HEK293 (cell line): ENCODE measurements around the gene PBX3.
A peak's percentile ranks its signal among the peaks of the same experiment; 100 is the strongest.

Experiments
- CTCF ChIA-PET: fragments of 350-600 bp; formaldehyde crosslinking; extraction: SDS; loops from one replicate; lab custom pipeline; 2021; ENCODE audit warnings: antibody characterized with exemption; lab: Yijun Ruan, JAX
- POLR2A ChIA-PET: fragments of 300-600 bp; formaldehyde crosslinking; extraction: SDS; loops from one replicate; lab custom pipeline; 2020; ENCODE audit warnings: antibody characterized with exemption, inconsistent platforms; lab: Yijun Ruan, JAX
- H3K27ac ChIP-seq: fragments of 200-500 bp; sonication (Bioruptor generic); 2 replicates; pipeline ENCODE4 v1.5.1; 2014; ENCODE audit warnings: low read depth, low read length, control low read depth, inconsistent platforms; ENCODE audit errors: extremely low read depth
- H3K36me3 ChIP-seq, 2 experiments: fragments of 200-500 bp in 1 of 2; sonication (Bioruptor generic) in 1 of 2; 1 replicate in 1 of 2; 2 replicates in 1 of 2; pipeline ENCODE4 v1.5.1; 2014 to 2017; ENCODE audit warnings: inconsistent platforms in 2 of 2, low read length in 2 of 2; ENCODE audit not compliant: control insufficient read depth in 2 of 2, insufficient read depth in 1 of 2
- H3K4me1 ChIP-seq: fragments of 200-500 bp; sonication (Bioruptor generic); 2 replicates; pipeline ENCODE4 v1.5.1; 2014; ENCODE audit warnings: mild to moderate bottlenecking, low read length, inconsistent platforms; ENCODE audit not compliant: control insufficient read depth, insufficient read depth
- H3K4me3 ChIP-seq: 2 replicates; pipeline ENCODE4 v1.5.1; 2011; ENCODE audit warnings: low read depth, mild to moderate bottlenecking, control low read depth, low read length, moderate library complexity
- H3K9me3 ChIP-seq: fragments of 200-500 bp; sonication (Bioruptor generic); 2 replicates; pipeline ENCODE4 v1.5.1; 2014; ENCODE audit warnings: low read depth, low read length, inconsistent platforms; ENCODE audit not compliant: control insufficient read depth, insufficient read depth
- FEZF1 ChIP-seq: fragments of 450-650 bp; formaldehyde crosslinking; IDR thresholded peaks from 2 replicates; pipeline ENCODE4 v1.5.1; 2016; ENCODE audit warnings: missing biosample characterization, missing genetic modification characterization
- IKZF3 ChIP-seq: fragments of 450-650 bp; IDR thresholded peaks from 2 replicates; pipeline ENCODE4 v1.5.0; 2018; ENCODE audit warnings: missing biosample characterization, mild to moderate bottlenecking, missing genetic modification characterization, moderate library complexity
- KLF7 ChIP-seq: fragments of 450-650 bp; formaldehyde crosslinking; IDR thresholded peaks from 2 replicates; pipeline ENCODE4 v1.5.1; 2016; ENCODE audit warnings: missing biosample characterization, missing genetic modification characterization, borderline replicate concordance
- MYNN ChIP-seq: fragments of 450-650 bp; formaldehyde crosslinking; IDR thresholded peaks from 2 replicates; pipeline ENCODE4 v1.5.1; 2016; ENCODE audit warnings: missing biosample characterization, missing genetic modification characterization, borderline replicate concordance
- OSR2 ChIP-seq: fragments of 450-650 bp; formaldehyde crosslinking; IDR thresholded peaks from 2 replicates; pipeline ENCODE4 v1.5.1; 2016; ENCODE audit warnings: missing biosample characterization, missing genetic modification characterization
- OVOL3 ChIP-seq: fragments of 450-650 bp; formaldehyde crosslinking; IDR thresholded peaks from 2 replicates; pipeline ENCODE4 v1.5.1; 2016; ENCODE audit warnings: missing biosample characterization, missing genetic modification characterization
- SCRT2 ChIP-seq: fragments of 450-650 bp; formaldehyde crosslinking; IDR thresholded peaks from 2 replicates; pipeline ENCODE4 v1.5.1; 2016; ENCODE audit warnings: missing biosample characterization, missing genetic modification characterization
- SP2 ChIP-seq: fragments of 450-650 bp; formaldehyde crosslinking; IDR thresholded peaks from 2 replicates; pipeline ENCODE4 v1.5.1; 2016; ENCODE audit warnings: missing biosample characterization, missing genetic modification characterization
- SP7 ChIP-seq: fragments of 450-650 bp; formaldehyde crosslinking; IDR thresholded peaks from 2 replicates; pipeline ENCODE4 v1.5.1; 2016; ENCODE audit warnings: missing biosample characterization, missing genetic modification characterization
- ZBTB48 ChIP-seq: fragments of 450-650 bp; formaldehyde crosslinking; IDR thresholded peaks from 2 replicates; pipeline ENCODE4 v1.5.1; 2016; ENCODE audit warnings: missing biosample characterization, missing genetic modification characterization
- ZFHX2 ChIP-seq: fragments of 450-650 bp; formaldehyde crosslinking; conservative IDR thresholded peaks from 2 replicates; pipeline ENCODE4 v1.5.1; 2016; ENCODE audit warnings: missing biosample characterization, missing genetic modification characterization
- ZFP37 ChIP-seq: fragments of 450-650 bp; formaldehyde crosslinking; IDR thresholded peaks from 2 replicates; pipeline ENCODE4 v1.5.1; 2016; ENCODE audit warnings: missing biosample characterization, missing genetic modification characterization
- ZNF121 ChIP-seq: fragments of 450-650 bp; formaldehyde crosslinking; IDR thresholded peaks from 2 replicates; pipeline ENCODE4 v1.5.1; 2016; ENCODE audit warnings: missing biosample characterization, missing genetic modification characterization
- ZNF16 ChIP-seq: fragments of 450-650 bp; formaldehyde crosslinking; IDR thresholded peaks from 2 replicates; pipeline ENCODE4 v1.5.1; 2016; ENCODE audit warnings: low read depth, missing biosample characterization, missing genetic modification characterization
- ZNF23 ChIP-seq: fragments of 450-650 bp; formaldehyde crosslinking; IDR thresholded peaks from 2 replicates; pipeline ENCODE4 v1.5.1; 2016; ENCODE audit warnings: missing biosample characterization, missing genetic modification characterization, borderline replicate concordance
- ZNF248 ChIP-seq: fragments of 450-650 bp; formaldehyde crosslinking; IDR thresholded peaks from 2 replicates; pipeline ENCODE4 v1.5.1; 2017; ENCODE audit warnings: missing biosample characterization, missing genetic modification characterization
- ZNF473 ChIP-seq: fragments of 450-650 bp; formaldehyde crosslinking; IDR thresholded peaks from 2 replicates; pipeline ENCODE4 v1.5.1; 2017; ENCODE audit warnings: missing biosample characterization, missing genetic modification characterization
- ZNF529 ChIP-seq: fragments of 450-650 bp; formaldehyde crosslinking; IDR thresholded peaks from 2 replicates; pipeline ENCODE4 v1.5.1; 2017; ENCODE audit warnings: missing genetic modification characterization, missing biosample characterization; ENCODE audit not compliant: insufficient replicate concordance
- ZNF561 ChIP-seq: fragments of 450-650 bp; IDR thresholded peaks from 2 replicates; pipeline ENCODE4 v1.5.1; 2018; ENCODE audit warnings: missing biosample characterization, missing genetic modification characterization, borderline replicate concordance
- ZNF571 ChIP-seq: fragments of 450-650 bp; formaldehyde crosslinking; IDR thresholded peaks from 2 replicates; pipeline ENCODE4 v1.5.0; 2017; ENCODE audit warnings: missing biosample characterization, missing genetic modification characterization
- ZNF585B ChIP-seq: fragments of 450-650 bp; formaldehyde crosslinking; IDR thresholded peaks from 2 replicates; pipeline ENCODE4 v1.5.1; 2016; ENCODE audit warnings: missing biosample characterization, missing genetic modification characterization
- ZNF621 ChIP-seq: fragments of 450-650 bp; formaldehyde crosslinking; IDR thresholded peaks from 2 replicates; pipeline ENCODE4 v1.5.1; 2017; ENCODE audit warnings: missing biosample characterization, missing genetic modification characterization
- ZNF670 ChIP-seq: fragments of 450-650 bp; formaldehyde crosslinking; IDR thresholded peaks from 2 replicates; pipeline ENCODE4 v1.5.1; 2016; ENCODE audit warnings: missing biosample characterization, missing genetic modification characterization, low read depth
- ZNF776 ChIP-seq: fragments of 450-650 bp; formaldehyde crosslinking; IDR thresholded peaks from 2 replicates; pipeline ENCODE4 v1.5.0; 2017; ENCODE audit warnings: missing biosample characterization, missing genetic modification characterization, borderline replicate concordance
- ZNF843 ChIP-seq: fragments of 450-650 bp; formaldehyde crosslinking; IDR thresholded peaks from 2 replicates; pipeline ENCODE4 v1.5.1; 2016; ENCODE audit warnings: missing biosample characterization, missing genetic modification characterization
- TF ChIP-seq, protein P1 (sequence below): fragments of 450-650 bp; IDR thresholded peaks from 2 replicates; pipeline ENCODE4 v1.5.1; 2018; ENCODE audit warnings: missing biosample characterization, mild to moderate bottlenecking, missing genetic modification characterization
- TF ChIP-seq, protein P2 (sequence below): fragments of 450-650 bp; formaldehyde crosslinking; IDR thresholded peaks from 2 replicates; pipeline ENCODE4 v1.5.1; 2016; ENCODE audit warnings: missing biosample characterization, missing genetic modification characterization
- TF ChIP-seq, protein P3 (sequence below): fragments of 450-650 bp; formaldehyde crosslinking; optimal IDR thresholded peaks from 2 replicates; pipeline ENCODE3; 2016; ENCODE audit warnings: missing biosample characterization, mild to moderate bottlenecking, missing genetic modification characterization
- TF ChIP-seq, protein P4 (sequence below): fragments of 450-650 bp; formaldehyde crosslinking; IDR thresholded peaks from 2 replicates; pipeline ENCODE4 v1.5.1; 2017; ENCODE audit warnings: missing biosample characterization, missing genetic modification characterization
- TF ChIP-seq, protein P5 (sequence below): fragments of 450-650 bp; formaldehyde crosslinking; IDR thresholded peaks from 2 replicates; pipeline ENCODE4 v1.5.1; 2017; ENCODE audit warnings: missing biosample characterization, missing genetic modification characterization

The PBX3 gene

DNA sequence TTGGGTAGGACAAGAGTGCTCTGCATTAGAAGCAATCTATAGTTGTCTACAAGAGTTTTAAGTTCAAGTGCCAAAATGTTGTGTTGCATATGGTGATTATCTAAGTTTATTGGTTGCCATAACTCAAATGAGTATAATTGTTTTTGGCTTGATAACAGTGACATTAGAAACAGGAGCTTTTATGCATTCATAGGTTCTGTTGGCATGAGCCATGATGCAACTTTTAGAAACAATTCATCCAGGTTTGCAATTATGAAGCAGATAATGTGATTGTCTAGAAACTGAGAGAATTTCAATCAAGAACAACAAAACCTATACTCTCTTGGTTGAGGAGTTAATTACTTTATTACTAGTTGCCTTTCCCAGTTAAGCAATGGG lies 137.0 kb downstream of the PBX3 start:
- ChIA-PET CTCF (interaction anchor here (1.0 kb wide), 1 partner anchor 673 kb away, joined by 3 read pairs; no protein-coding TSS in a partner anchor), POLR2A (no interaction called here)
- H3K4me1 ChIP-seq: peaks cover 40% of the 10 kb centered on the region
- H3K36me3 ChIP-seq: no peaks in the 10 kb centered on the region
- H3K27ac ChIP-seq: peak overlapping the region; percentile 17; the same call in 1 of the 2 replicates
- H3K9me3 ChIP-seq: no peaks in the 10 kb centered on the region
- no peak overlapping the region for H3K4me3 ChIP-seq
- no peak for TF ChIP-seq ZBTB48 (tag by site-specific recombination)
- no peak for TF ChIP-seq ZNF121 (tag by site-specific recombination)
- TF ChIP-seq ZNF776: no peak
- no peak for TF ChIP-seq ZNF248 (tag by site-specific recombination)
- 0 out of 2 replicates have a peak, but pooled peaks have one; percentile 9 for TF ChIP-seq ZNF585B (tag by site-specific recombination)
- TF ChIP-seq ZNF561 (tag by site-specific recombination): no peak
- TF ChIP-seq ZFP37 (tag by site-specific recombination): no peak
- no peak for TF ChIP-seq ZNF621
- no peak for TF ChIP-seq KLF7
- TF ChIP-seq ZNF529 (tag by site-specific recombination): no peak
- TF ChIP-seq ZNF843 (tag by site-specific recombination): 0 out of 2 replicates have a peak, but pooled peaks have one; percentile 2
- TF ChIP-seq, protein P1, sequence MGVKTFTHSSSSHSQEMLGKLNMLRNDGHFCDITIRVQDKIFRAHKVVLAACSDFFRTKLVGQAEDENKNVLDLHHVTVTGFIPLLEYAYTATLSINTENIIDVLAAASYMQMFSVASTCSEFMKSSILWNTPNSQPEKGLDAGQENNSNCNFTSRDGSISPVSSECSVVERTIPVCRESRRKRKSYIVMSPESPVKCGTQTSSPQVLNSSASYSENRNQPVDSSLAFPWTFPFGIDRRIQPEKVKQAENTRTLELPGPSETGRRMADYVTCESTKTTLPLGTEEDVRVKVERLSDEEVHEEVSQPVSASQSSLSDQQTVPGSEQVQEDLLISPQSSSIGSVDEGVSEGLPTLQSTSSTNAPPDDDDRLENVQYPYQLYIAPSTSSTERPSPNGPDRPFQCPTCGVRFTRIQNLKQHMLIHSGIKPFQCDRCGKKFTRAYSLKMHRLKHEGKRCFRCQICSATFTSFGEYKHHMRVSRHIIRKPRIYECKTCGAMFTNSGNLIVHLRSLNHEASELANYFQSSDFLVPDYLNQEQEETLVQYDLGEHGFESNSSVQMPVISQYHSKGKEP (tag by site-specific recombination): peak; percentile 94
- no peak for TF ChIP-seq OVOL3 (tag by site-specific recombination)
- peak; percentile 63 for TF ChIP-seq SP7 (tag by site-specific recombination)
- no peak for TF ChIP-seq SCRT2 (tag by site-specific recombination)
- TF ChIP-seq, protein P2, sequence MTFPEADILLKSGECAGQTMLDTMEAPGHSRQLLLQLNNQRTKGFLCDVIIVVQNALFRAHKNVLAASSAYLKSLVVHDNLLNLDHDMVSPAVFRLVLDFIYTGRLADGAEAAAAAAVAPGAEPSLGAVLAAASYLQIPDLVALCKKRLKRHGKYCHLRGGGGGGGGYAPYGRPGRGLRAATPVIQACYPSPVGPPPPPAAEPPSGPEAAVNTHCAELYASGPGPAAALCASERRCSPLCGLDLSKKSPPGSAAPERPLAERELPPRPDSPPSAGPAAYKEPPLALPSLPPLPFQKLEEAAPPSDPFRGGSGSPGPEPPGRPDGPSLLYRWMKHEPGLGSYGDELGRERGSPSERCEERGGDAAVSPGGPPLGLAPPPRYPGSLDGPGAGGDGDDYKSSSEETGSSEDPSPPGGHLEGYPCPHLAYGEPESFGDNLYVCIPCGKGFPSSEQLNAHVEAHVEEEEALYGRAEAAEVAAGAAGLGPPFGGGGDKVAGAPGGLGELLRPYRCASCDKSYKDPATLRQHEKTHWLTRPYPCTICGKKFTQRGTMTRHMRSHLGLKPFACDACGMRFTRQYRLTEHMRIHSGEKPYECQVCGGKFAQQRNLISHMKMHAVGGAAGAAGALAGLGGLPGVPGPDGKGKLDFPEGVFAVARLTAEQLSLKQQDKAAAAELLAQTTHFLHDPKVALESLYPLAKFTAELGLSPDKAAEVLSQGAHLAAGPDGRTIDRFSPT: no peak
- TF ChIP-seq, protein P3, sequence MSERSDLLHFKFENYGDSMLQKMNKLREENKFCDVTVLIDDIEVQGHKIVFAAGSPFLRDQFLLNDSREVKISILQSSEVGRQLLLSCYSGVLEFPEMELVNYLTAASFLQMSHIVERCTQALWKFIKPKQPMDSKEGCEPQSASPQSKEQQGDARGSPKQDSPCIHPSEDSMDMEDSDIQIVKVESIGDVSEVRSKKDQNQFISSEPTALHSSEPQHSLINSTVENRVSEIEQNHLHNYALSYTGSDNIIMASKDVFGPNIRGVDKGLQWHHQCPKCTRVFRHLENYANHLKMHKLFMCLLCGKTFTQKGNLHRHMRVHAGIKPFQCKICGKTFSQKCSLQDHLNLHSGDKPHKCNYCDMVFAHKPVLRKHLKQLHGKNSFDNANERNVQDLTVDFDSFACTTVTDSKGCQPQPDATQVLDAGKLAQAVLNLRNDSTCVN (tag by site-specific recombination): no peak
- no peak for TF ChIP-seq MYNN (tag by site-specific recombination)
- TF ChIP-seq, protein P4, sequence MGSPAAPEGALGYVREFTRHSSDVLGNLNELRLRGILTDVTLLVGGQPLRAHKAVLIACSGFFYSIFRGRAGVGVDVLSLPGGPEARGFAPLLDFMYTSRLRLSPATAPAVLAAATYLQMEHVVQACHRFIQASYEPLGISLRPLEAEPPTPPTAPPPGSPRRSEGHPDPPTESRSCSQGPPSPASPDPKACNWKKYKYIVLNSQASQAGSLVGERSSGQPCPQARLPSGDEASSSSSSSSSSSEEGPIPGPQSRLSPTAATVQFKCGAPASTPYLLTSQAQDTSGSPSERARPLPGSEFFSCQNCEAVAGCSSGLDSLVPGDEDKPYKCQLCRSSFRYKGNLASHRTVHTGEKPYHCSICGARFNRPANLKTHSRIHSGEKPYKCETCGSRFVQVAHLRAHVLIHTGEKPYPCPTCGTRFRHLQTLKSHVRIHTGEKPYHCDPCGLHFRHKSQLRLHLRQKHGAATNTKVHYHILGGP (tag by site-specific recombination): peak; percentile 55; the same call in 1 of the 2 replicates
- TF ChIP-seq ZNF670 (tag by site-specific recombination): no peak
- TF ChIP-seq ZNF16: no peak
- TF ChIP-seq ZNF571 (tag by site-specific recombination): no peak
- peak; percentile 67 for TF ChIP-seq OSR2 (tag by site-specific recombination)
- TF ChIP-seq FEZF1 (tag by site-specific recombination): peak; percentile 1; the same call in 1 of the 2 replicates
- TF ChIP-seq, protein P5, sequence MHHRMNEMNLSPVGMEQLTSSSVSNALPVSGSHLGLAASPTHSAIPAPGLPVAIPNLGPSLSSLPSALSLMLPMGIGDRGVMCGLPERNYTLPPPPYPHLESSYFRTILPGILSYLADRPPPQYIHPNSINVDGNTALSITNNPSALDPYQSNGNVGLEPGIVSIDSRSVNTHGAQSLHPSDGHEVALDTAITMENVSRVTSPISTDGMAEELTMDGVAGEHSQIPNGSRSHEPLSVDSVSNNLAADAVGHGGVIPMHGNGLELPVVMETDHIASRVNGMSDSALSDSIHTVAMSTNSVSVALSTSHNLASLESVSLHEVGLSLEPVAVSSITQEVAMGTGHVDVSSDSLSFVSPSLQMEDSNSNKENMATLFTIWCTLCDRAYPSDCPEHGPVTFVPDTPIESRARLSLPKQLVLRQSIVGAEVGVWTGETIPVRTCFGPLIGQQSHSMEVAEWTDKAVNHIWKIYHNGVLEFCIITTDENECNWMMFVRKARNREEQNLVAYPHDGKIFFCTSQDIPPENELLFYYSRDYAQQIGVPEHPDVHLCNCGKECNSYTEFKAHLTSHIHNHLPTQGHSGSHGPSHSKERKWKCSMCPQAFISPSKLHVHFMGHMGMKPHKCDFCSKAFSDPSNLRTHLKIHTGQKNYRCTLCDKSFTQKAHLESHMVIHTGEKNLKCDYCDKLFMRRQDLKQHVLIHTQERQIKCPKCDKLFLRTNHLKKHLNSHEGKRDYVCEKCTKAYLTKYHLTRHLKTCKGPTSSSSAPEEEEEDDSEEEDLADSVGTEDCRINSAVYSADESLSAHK (tag by site-specific recombination): peak; percentile 86
- TF ChIP-seq ZFHX2 (tag by site-specific recombination): no peak
- no peak for TF ChIP-seq SP2 (tag by site-specific recombination)
- TF ChIP-seq IKZF3 (tag by site-specific recombination): peak; percentile 56; the same call in 1 of the 2 replicates
- no peak for TF ChIP-seq ZNF473 (tag by site-specific recombination)
- TF ChIP-seq ZNF23 (tag by site-specific recombination): no peak
